Measurements from ENCODE around the gene CRYZL1. TPM values are rescaled to one million over a fixed set of nuclear protein-coding genes. Genes with fewer than 3 reads are reported as not detected.
A peak's percentile ranks its signal among the peaks of the same experiment; 100 is the strongest.

Gene CRYZL1
- polyA plus RNA-seq, 3 donors, result 62.3 to 73.5 (median 64.6) TPM

DNA sequence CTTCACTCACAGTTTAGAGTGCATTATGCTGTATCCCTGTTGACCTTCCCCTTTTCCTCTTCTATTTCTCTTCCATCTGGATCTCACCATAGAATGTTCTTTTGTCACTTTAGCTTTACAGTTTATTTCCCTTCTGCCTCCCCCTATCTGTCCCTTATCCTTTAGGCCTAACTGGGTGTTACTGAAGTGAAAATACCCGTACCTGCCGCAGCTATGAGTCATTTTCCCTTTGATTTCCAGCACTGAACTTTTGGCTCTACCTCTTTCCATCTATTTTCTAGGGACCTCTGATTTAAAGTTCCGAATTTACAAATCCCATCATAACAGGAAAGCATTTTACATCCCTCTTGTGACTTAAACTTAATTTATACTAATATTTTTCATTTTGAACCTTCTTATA, 20.5 kb upstream of the CRYZL1 start:
- no peak for DNase-seq (ENCODE audit: low read depth in 3 of 3, low spot score in 2 of 3)

DNA sequence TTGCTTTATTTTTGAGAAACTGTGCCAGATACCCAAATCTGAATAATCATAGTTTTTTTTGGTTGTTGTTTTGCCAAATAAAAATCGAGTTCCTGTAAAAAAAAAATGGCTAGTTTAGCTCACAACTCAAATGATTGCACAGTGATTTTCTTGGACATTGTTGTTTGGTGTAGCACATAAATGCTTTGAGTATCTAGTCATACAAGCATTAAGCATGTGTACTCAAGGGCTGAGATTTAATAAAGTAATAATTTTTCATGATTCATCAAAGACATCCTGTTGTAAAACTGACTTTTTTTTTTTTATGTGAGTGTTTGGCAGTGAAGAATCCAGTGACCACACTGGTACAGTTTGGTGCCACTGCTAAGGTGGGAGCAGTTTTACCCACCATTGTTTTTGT, 19.6 kb upstream of the CRYZL1 start:
- DNase-seq (ENCODE audit: low read depth in 3 of 3, low spot score in 2 of 3), result no peak

DNA sequence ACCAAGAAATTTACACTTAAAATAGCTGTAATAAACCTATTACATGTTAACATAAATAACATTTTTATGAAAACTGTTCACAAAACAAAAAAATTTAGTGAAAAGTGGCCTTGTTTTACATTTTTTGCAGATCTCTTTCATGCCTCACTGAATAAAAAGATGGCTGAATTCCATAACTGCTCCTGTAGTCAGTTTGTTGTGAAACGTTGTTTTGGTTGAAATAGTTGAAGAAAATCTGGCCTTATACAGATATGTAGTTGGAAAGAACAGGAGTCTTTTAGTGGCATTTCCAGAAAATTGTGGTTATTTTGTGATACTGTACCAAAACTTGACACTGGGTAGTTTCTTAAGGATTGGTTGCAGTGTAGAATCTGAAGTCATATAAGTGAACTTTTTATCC, 18.9 kb upstream of the CRYZL1 start:
- no peak for DNase-seq (ENCODE audit: low read depth in 3 of 3, low spot score in 2 of 3)

DNA sequence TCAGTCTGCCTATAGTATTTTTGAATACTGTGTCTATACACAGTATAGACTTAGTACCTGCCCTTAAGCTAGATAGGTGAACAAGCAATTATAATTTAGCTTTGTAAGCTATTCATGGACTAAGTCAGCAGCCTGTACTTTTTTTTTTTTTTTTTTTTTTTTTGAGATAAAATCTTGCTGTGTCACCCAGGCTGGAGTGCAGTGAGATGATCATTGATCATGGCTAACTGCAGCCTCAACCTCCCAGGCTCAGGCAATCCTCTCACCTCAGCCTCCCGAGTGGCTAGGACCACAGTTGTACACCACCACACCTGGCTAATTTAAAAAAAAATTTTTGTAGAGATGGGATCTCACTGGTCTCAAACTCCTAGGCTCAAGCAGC, 18.0 kb upstream of the CRYZL1 start:
- no peak for DNase-seq (ENCODE audit: low read depth in 3 of 3, low spot score in 2 of 3)

DNA sequence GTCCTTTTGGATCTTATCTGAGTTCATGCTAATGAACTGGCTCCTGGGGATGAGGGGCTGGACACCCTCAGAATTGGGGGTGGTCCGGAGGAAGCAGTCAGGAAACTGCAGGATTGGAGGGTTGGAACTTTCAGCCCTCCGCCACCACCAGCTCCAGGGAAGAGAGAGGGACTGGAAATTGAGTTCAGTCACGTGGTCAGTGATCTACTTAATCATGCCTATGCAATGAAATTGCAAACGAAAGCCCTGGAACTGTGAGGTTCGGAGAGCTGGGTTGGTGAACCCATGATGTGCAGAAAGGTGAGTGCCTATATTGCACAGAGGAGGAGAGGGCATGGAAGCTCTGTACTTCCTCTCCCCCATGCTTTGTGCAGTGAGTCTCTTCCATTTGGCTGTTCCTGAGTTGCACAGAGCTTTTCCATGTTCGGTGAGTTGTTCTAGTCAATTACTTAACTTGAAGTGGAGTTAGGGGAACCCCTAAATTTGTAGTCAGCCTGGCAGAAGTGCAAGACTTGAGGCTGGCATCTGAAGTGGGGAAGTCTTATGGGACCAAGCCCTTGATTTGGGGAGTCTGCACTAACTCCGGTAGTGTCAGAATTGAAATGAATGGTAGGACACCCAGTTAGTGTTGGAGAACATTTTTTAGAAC, 17.5 kb upstream of the CRYZL1 start:
- no peak for DNase-seq (ENCODE audit: low read depth in 3 of 3, low spot score in 2 of 3)

- no peak for DNase-seq (ENCODE audit: low read depth in 3 of 3, low spot score in 2 of 3)
These were observed 15.7 kb upstream of the CRYZL1 start for GRCh38 chr21:33657124-33657820.

DNA sequence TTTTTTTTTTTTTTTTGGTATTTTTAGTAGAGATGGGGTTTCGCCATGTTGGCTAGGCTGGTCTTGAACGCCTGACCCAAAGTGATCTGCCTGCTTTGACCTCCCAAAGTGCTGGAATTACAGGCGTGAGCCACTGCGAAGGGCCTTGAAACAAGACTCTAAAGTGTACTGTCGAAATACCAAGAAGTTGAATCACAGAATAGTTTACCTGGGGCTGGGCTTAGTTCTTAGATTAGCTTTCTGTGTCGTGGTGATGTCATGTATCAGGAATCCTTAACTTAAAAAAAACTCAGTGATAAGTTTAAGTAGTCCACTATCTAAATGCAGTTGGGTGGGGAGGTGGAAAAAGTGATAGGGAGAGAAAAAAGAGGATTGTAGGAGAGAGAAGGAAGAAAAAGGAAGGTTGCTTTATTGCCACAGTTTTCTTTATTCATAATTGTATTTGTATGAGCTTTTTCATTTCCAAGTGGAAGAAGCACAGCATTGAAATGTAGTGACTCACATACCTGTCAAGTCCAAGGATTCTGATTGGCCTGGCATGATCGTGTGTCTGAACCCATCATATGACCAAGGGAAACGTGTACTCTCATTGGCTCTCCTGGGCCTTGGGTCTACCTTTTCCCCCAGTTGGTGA, 14.2 kb upstream of the CRYZL1 start:
- no peak for DNase-seq (ENCODE audit: low read depth in 3 of 3, low spot score in 2 of 3)

- no peak for DNase-seq (ENCODE audit: low read depth in 3 of 3, low spot score in 2 of 3)
These were observed 12.9 kb upstream of the CRYZL1 start for GRCh38 chr21:33654412-33654811.

GRCh38 chr21:33651965-33652680, 10.6 kb upstream of the CRYZL1 start:
- no peak for DNase-seq (ENCODE audit: low read depth in 3 of 3, low spot score in 2 of 3)

DNA sequence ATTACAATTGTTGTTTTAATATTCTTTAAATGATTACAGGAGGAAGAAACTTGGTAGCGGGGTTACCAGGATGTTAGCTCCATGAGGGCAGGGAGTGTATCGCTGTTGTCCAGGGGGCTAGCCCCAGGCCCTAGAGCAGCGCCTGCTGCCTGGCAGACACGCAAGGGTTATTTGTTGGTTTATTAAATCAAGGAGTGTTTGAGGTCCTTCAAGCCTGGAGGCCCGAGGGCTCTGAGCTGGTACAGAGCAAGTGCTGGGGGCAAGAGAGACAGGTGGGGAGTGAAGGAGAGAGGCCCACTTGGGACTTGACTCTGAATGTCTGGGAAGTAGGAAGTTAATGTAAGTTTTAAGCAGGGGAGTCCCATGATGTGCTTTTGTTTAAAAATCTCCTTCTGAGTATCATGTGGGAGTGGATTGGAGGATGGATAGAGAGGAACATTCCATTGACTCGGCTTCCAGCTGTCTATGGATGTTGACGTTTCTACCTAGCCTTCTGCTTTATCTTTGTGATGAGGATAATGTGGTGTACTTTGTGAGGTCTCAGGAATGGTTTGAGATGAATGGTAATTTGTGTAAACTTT, 9.5 kb upstream of the CRYZL1 start:
- no peak for DNase-seq (ENCODE audit: low read depth in 3 of 3, low spot score in 2 of 3)

- DNase-seq (ENCODE audit: low read depth in 3 of 3, low spot score in 2 of 3), result no peak
These were observed 8.7 kb upstream of the CRYZL1 start for GRCh38 chr21:33650230-33650629.

DNA sequence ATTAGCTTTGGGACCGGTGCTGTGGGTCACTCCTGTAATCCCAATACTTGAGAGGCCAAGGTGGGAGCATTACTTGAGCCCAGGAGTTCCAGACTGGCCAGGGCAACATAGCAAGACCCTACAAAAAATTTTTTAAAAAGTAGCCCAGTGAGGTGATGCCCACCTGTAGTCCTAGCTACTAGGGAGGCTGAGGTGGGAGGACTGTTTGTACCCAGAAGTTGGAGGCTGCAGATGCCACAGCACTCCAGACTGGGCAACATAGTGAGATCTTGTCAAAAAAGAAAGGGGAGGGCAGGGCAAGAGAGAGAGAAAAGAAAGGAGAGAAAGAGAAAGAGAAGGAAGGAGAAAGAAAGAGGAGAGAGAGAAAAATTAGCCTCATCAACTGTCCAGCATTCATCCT, 7.0 kb upstream of the CRYZL1 start:
- DNase-seq (ENCODE audit: low read depth in 3 of 3, low spot score in 2 of 3), result no peak

GRCh38 chr21:33647587-33647986, 6.0 kb upstream of the CRYZL1 start:
- DNase-seq (ENCODE audit: low read depth in 3 of 3, low spot score in 2 of 3), result no peak

DNA sequence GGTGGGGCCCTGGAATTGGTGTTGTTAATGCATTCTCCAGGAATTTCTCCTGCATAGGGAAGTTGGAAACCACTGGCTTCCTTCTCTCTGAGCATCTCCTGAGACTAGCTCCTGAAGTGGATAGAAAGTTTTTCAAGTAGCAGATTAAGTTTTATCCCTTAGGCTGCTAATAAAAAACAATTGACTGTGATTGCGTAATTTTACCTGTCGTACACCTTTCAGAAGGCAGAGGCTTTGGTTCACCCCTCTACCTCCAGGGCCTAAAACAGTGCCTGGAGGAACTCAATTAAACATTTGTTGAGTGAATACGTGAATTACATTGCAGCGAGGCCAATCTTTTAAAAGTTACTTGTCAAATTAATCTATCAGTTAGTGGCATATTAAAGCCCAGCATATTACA, 4.2 kb upstream of the CRYZL1 start:
- no peak for DNase-seq (ENCODE audit: low read depth in 3 of 3, low spot score in 2 of 3)

GRCh38 chr21:33644383-33645074, 3.0 kb upstream of the CRYZL1 start:
- no peak for DNase-seq (ENCODE audit: low read depth in 3 of 3, low spot score in 2 of 3)

DNA sequence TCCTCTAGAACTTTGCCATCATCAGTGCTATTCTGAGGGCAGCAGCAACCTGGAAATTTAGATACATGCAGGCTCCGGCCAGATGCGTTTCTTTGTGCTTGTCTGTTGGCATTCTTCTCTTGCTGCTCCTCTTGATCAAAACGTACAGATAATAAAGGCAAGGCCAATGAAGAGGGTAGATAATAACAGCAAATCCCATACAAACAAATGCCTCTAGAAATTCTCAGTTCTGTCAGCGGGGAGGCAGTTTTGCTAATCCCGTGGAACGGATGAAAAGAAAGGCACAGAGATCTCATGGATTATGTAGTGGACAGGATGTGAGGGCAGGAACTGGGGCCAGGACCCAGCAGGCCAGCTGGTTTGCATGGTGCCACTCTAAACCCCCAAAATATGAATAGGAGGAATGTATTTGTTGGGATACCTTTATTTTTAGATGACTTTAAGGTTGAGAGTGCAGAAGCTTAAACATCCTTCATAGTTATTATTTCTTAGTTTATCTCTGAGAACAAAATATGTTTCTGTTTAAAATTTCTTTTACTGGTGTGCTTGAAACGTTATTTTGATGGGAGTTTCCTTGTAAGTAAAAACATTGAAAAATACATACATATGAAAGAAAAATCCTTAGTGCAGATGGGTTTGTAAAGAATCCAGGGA, 2.2 kb upstream of the CRYZL1 start:
- no peak for DNase-seq (ENCODE audit: low read depth in 3 of 3, low spot score in 2 of 3)

GRCh38 chr21:33642896-33643657, 1.5 kb upstream of the CRYZL1 start:
- no peak for DNase-seq (ENCODE audit: low read depth in 3 of 3, low spot score in 2 of 3)

- peak; percentile 99 to 100 (median 100) for DNase-seq (ENCODE audit: low read depth in 3 of 3, low spot score in 2 of 3)
These were observed 720 bp upstream of the CRYZL1 start, which contains the start of gene ITSN1 for GRCh38 chr21:33642027-33642895. Gene ITSN1 (plus strand): TSS chr21:33642501. CDS start chr21:33718829, 76,328 bp downstream.

Data from right renal cortex interstitium (tissue), 3 donors.